Sigmoid colon (tissue), 7 donors: ENCODE results near the gene CCNY. TPM values are rescaled to one million over a fixed set of nuclear protein-coding genes. Genes with fewer than 3 reads are reported as not detected.

Source experiments
- DNase-seq: peaks from one replicate; pipeline ENCODE4 v3.0.0-alpha.2; 2019
- H3K27ac ChIP-seq, 4 donors: fragments of 200-600 bp; sonication (generic); one replicate each; pipeline ENCODE4 v1.5.1; 2016 to 2019; ENCODE audit warnings: mild to moderate bottlenecking in 1 of 4
- H3K27me3 ChIP-seq, 3 donors: fragments of 200-600 bp; sonication (generic); one replicate each; pipeline ENCODE4 v1.5.1; 2019; ENCODE audit warnings: mild to moderate bottlenecking in 1 of 3
- H3K36me3 ChIP-seq, 4 donors: fragments of 200-600 bp; sonication (generic); one replicate each; pipeline ENCODE4 v1.5.1; 2016 to 2019
- H3K4me1 ChIP-seq, 4 donors: fragments of 200-600 bp; sonication (generic); one replicate each; pipeline ENCODE4 v1.5.1; 2017 to 2019
- H3K4me3 ChIP-seq, 4 donors: fragments of 200-600 bp; sonication (generic); one replicate each; pipeline ENCODE4 v1.5.1; 2017 to 2019; ENCODE audit warnings: mild to moderate bottlenecking in 2 of 4, moderate library complexity in 1 of 4
- H3K9me3 ChIP-seq, 4 donors: fragments of 200-600 bp in 3 of 4; sonication (generic) in 3 of 4; one replicate each; pipeline versions ENCODE4 v1.5.1 to v1.6.1; 2013 to 2019
- EP300 ChIP-seq, 4 donors: sonication (generic); formaldehyde crosslinking; IDR thresholded peaks; one replicate each; pipeline ENCODE4 v1.6.1; 2017; ENCODE audit warnings: antibody characterized with exemption in 4 of 4
- POLR2A ChIP-seq, 2 donors: fragments of 450-650 bp; IDR thresholded peaks; one replicate each; pipeline ENCODE4 v1.6.1; 2016; ENCODE audit warnings: antibody characterized with exemption in 2 of 2, mild to moderate bottlenecking in 2 of 2, moderate library complexity in 2 of 2
- POLR2AphosphoS5 ChIP-seq, 4 donors: sonication (generic); formaldehyde crosslinking; IDR thresholded peaks; one replicate each; pipeline ENCODE4 v1.6.1; 2017; ENCODE audit warnings: antibody characterized with exemption in 4 of 4
- WGBS, 2 donors: extraction: QIAGEN DNeasy Blood & Tissue Kit; methylation state at CpG; one replicate each; pipeline ENCODE4 v1.1.7; 2013; 5-methylcytosine and 5-hydroxymethylcytosine counted together
- intact Hi-C: fragments of 100-400 bp; cut with DNase I; formaldehyde crosslinking; loops from one replicate; pipeline ENCODE4 v1.15.1; 2023
- polyA plus RNA-seq, 3 donors: library from polyadenylated mRNA; stranded (reverse); fragments of 200-250 nt; gene quantifications; one replicate each; pipeline ENCODE4 v1.2.3, GENCODE V29; 2013
- total RNA-seq, 4 donors: library from RNA; depleted of rRNA; stranded (reverse); fragments of >200 nt; gene quantifications; one replicate each; pipeline ENCODE4 v1.1.0, GENCODE V29; 2016
- TF ChIP-seq, protein P1 (sequence below), 4 experiments: fragments of 450-650 bp in 3 of 4; fragments of 200-600 bp in 1 of 4; IDR thresholded peaks; one replicate each; pipeline ENCODE4 v1.5.1; 2016 to 2019; ENCODE audit warnings: antibody characterized with exemption in 4 of 4, mild to moderate bottlenecking in 3 of 4, moderate library complexity in 2 of 4
- donor health status: healthy with polysubstance abuse.
- donor health status: Bipolar disorder and iron deficiency.
- donor health status: healthy.

Gene CCNY
- total and polyA plus RNA-seq, 7 donors = 24.0 to 45.7 (median 35.7) TPM

- Histone ChIP-seq H3K27me3 (no peaks in the 10 kb centered on the region), H3K9me3 (no peaks in the 10 kb centered on the region), H3K4me1 (peaks cover 0 to 69% (median 51%) of the 10 kb centered on the region in 4 donors), H3K4me3 (no peak overlapping the region), H3K36me3 (no peaks in the 10 kb centered on the region), H3K27ac (peak overlapping the region in 1 of 4 donors; percentile 91)
- no peak for TF ChIP-seq EP300 (IDR thresholded peaks at IDR 0.05)
- no peak for TF ChIP-seq POLR2AphosphoS5 (IDR thresholded peaks at IDR 0.05)
- no peak for TF ChIP-seq POLR2A (IDR thresholded peaks at IDR 0.05)
- TF ChIP-seq, protein P1, sequence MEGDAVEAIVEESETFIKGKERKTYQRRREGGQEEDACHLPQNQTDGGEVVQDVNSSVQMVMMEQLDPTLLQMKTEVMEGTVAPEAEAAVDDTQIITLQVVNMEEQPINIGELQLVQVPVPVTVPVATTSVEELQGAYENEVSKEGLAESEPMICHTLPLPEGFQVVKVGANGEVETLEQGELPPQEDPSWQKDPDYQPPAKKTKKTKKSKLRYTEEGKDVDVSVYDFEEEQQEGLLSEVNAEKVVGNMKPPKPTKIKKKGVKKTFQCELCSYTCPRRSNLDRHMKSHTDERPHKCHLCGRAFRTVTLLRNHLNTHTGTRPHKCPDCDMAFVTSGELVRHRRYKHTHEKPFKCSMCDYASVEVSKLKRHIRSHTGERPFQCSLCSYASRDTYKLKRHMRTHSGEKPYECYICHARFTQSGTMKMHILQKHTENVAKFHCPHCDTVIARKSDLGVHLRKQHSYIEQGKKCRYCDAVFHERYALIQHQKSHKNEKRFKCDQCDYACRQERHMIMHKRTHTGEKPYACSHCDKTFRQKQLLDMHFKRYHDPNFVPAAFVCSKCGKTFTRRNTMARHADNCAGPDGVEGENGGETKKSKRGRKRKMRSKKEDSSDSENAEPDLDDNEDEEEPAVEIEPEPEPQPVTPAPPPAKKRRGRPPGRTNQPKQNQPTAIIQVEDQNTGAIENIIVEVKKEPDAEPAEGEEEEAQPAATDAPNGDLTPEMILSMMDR (IDR thresholded peaks at IDR 0.05) = no peak
- no peak for DNase-seq
- intact Hi-C loops = no loop called here
Measured at GRCh38 chr10:35426657-35427056, 90.3 kb downstream of the CCNY start.

DNA sequence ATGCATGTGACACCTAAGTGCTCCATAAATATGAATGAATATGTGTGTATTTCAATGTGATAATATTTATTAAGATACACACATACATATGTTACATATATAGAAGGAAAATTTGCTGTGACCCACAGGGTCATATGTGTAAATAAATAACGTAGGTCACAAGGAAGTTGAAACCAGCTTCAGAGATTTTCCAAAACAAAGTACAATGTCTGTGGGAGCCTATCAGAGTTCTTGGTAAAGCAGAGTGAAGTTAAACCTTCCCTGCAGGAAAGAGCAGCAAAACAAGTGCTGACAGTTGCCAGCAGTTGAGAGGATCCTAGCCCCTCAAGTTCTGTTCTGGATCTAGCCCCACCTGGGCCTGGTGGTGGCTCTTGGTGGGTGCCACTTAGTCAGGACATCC is 91.2 kb downstream of the CCNY start:
- Histone ChIP-seq H3K9me3 (no peaks in the 10 kb centered on the region), H3K27me3 (no peaks in the 10 kb centered on the region), H3K27ac (no peak overlapping the region), H3K4me3 (no peak overlapping the region), H3K36me3 (no peaks in the 10 kb centered on the region), H3K4me1 (peaks cover 0 to 67% (median 42%) of the 10 kb centered on the region in 4 donors)
- DNase-seq = no peak
- TF ChIP-seq POLR2A (IDR thresholded peaks at IDR 0.05) = no peak
- WGBS, 2 donors = 18 to 44% methylated on average over 1 of the region's 1 CpG
- intact Hi-C loops = no loop called here

GRCh38 chr10:35428521-35428920 is 92.2 kb downstream of the CCNY start:
- WGBS, 2 donors = 91 to 96% methylated on average over 1 of the region's 1 CpG
- no peak overlapping the region for H3K4me3 ChIP-seq
- no peaks in the 10 kb centered on the region for H3K27me3 ChIP-seq
- DNase-seq = no peak
- H3K27ac ChIP-seq = no peak overlapping the region
- no peaks in the 10 kb centered on the region for H3K36me3 ChIP-seq
- no peak for TF ChIP-seq EP300 (IDR thresholded peaks at IDR 0.05)
- TF ChIP-seq POLR2AphosphoS5 (IDR thresholded peaks at IDR 0.05) = no peak
- TF ChIP-seq POLR2A (IDR thresholded peaks at IDR 0.05) = no peak
- TF ChIP-seq, protein P1 (IDR thresholded peaks at IDR 0.05) = no peak
- no peaks in the 10 kb centered on the region for H3K9me3 ChIP-seq
- peaks cover 0 to 64% (median 35%) of the 10 kb centered on the region in 4 donors for H3K4me1 ChIP-seq
- intact Hi-C loops = no loop called here

DNA sequence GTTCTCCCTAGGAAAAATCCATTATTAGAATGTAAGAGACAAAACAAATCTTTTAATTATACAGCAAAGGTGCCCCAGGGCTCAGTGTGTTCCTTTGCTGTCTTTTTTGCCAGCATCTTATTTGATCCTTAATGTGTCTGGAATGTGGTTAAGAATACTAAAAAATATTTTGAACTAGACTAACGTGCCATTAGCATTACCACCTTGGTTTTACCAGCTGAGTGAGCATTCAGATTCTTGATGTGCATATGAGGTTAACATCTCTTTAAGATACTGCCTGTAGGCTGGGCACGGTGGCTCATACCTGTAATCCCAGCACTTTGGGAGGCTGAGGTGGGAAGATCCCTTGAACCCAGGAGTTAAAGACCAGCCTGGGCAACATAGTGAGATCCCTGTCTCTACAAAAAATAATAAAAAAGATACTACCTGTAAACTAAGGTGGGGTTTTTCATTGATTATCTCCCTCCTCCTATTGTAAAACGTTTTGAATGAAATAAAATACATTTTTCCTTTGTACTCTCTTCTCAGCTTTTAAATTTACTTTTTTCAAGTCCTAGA is 96.6 kb downstream of the CCNY start:
- Histone ChIP-seq H3K4me1 (peaks cover 0 to 40% (median 7%) of the 10 kb centered on the region in 4 donors), H3K27me3 (no peaks in the 10 kb centered on the region), H3K36me3 (no peaks in the 10 kb centered on the region), H3K27ac (no peak overlapping the region), H3K4me3 (no peak overlapping the region), H3K9me3 (no peaks in the 10 kb centered on the region)
- intact Hi-C loops = no loop called here
- WGBS, 2 donors = 71 to 85% methylated on average over 3 of the region's 3 CpGs
- DNase-seq = no peak
- TF ChIP-seq EP300 (IDR thresholded peaks at IDR 0.05) = no peak
- no peak for TF ChIP-seq POLR2AphosphoS5 (IDR thresholded peaks at IDR 0.05)
- TF ChIP-seq, protein P1 (IDR thresholded peaks at IDR 0.05) = no peak
- TF ChIP-seq POLR2A (IDR thresholded peaks at IDR 0.05) = no peak

- H3K27me3 ChIP-seq = no peaks in the 10 kb centered on the region
- no peak overlapping the region for H3K4me3 ChIP-seq
- DNase-seq = no peak
- H3K27ac ChIP-seq = no peak overlapping the region
- 71 to 78% methylated on average over 7 of the region's 7 CpGs for WGBS, 2 donors
- TF ChIP-seq, protein P1 (IDR thresholded peaks at IDR 0.05) = no peak
- no peak for TF ChIP-seq POLR2A (IDR thresholded peaks at IDR 0.05)
- TF ChIP-seq POLR2AphosphoS5 (IDR thresholded peaks at IDR 0.05) = no peak
- TF ChIP-seq EP300 (IDR thresholded peaks at IDR 0.05) = no peak
- intact Hi-C loops = no loop called here
- H3K4me1 ChIP-seq = peaks cover 0 to 43% (median 7%) of the 10 kb centered on the region in 4 donors
- no peaks in the 10 kb centered on the region for H3K9me3 ChIP-seq
- H3K36me3 ChIP-seq = no peaks in the 10 kb centered on the region
Measured at GRCh38 chr10:35433851-35434426, 97.6 kb downstream of the CCNY start.
